Kidney epithelial cell (primary cell): ENCODE data around the gene TMEM185B. TPM values are rescaled to one million over a fixed set of nuclear protein-coding genes. Genes with fewer than 3 reads are reported as not detected.

Experiments
- DNase-seq: peaks from one replicate; pipeline ENCODE4 v3.0.0-alpha.2; 2010; ENCODE audit warnings: low read depth
- H3K27me3 ChIP-seq: 2 replicates; pipeline ENCODE4 v1.6.0; 2011; ENCODE audit warnings: low read length; ENCODE audit not compliant: control insufficient read depth, insufficient read depth
- H3K36me3 ChIP-seq: 2 replicates; pipeline ENCODE4 v1.5.1; 2011; ENCODE audit warnings: low read length; ENCODE audit not compliant: control insufficient read depth, insufficient read depth
- H3K4me3 ChIP-seq: 2 replicates; pipeline ENCODE4 v1.5.1; 2011; ENCODE audit warnings: low read depth, mild to moderate bottlenecking, control low read depth, low read length
- CTCF ChIP-seq: IDR thresholded peaks from 2 replicates; pipeline ENCODE4 v1.5.1; 2011; ENCODE audit warnings: mild to moderate bottlenecking, moderate library complexity, low read length, control low read depth, inconsistent platforms; ENCODE audit not compliant: insufficient read depth, poor library complexity, severe bottlenecking
- total RNA-seq: library from RNA; depleted of rRNA; stranded (reverse); fragments of >200 nt; gene quantifications from 2 replicates; pipeline ENCODE4 v1.2.3, GENCODE V29; 2015

The TMEM185B gene
- total RNA-seq, 1 donor from 2014 or later, result 45.2 TPM

GRCh38 chr2:120243211-120243610 lies 20.0 kb upstream of the TMEM185B start:
- no peaks in the 10 kb centered on the region for H3K27me3 ChIP-seq
- DNase-seq, result no peak
- H3K4me3 ChIP-seq, result no peak overlapping the region
- no peak for TF ChIP-seq CTCF
- no peaks in the 10 kb centered on the region for H3K36me3 ChIP-seq

- H3K36me3 ChIP-seq, result no peaks in the 10 kb centered on the region
- no peak for DNase-seq
- no peak for TF ChIP-seq CTCF
- H3K4me3 ChIP-seq, result no peak overlapping the region
- H3K27me3 ChIP-seq, result no peaks in the 10 kb centered on the region
These were observed 18.5 kb upstream of the TMEM185B start for GRCh38 chr2:120241684-120242083.

GRCh38 chr2:120240901-120241429 lies 17.8 kb upstream of the TMEM185B start:
- no peaks in the 10 kb centered on the region for H3K27me3 ChIP-seq
- H3K36me3 ChIP-seq, result no peaks in the 10 kb centered on the region
- no peak for TF ChIP-seq CTCF
- no peak overlapping the region for H3K4me3 ChIP-seq
- no peak for DNase-seq

GRCh38 chr2:120239488-120240287 lies 16.5 kb upstream of the TMEM185B start:
- TF ChIP-seq CTCF, result no peak
- H3K27me3 ChIP-seq, result no peaks in the 10 kb centered on the region
- DNase-seq, result no peak
- H3K4me3 ChIP-seq, result no peak overlapping the region
- no peaks in the 10 kb centered on the region for H3K36me3 ChIP-seq

GRCh38 chr2:120238728-120239487 lies 15.7 kb upstream of the TMEM185B start:
- H3K27me3 ChIP-seq, result no peaks in the 10 kb centered on the region
- H3K4me3 ChIP-seq, result no peak overlapping the region
- no peaks in the 10 kb centered on the region for H3K36me3 ChIP-seq
- TF ChIP-seq CTCF, result no peak
- no peak for DNase-seq
